GM18511 (cell line): Measurements from ENCODE around the gene PTPN6.
"Not testable (repeated sequence)": the region's sequence is repeated elsewhere in the genome, so short reads cannot be mapped to it uniquely, and the experiment has no call there.

Experiments used
- ATAC-seq: cut with Tn5 transposase; IDR thresholded peaks from one replicate; pipeline ENCODE4 v1.9.1; 2021; ENCODE audit warnings: mild to moderate bottlenecking, moderate library complexity; ENCODE audit not compliant: unreplicated experiment

PTPN6 gene

GRCh38 chr12:6950811-6951540 is at the start of gene PTPN6:
Gene PTPN6, plus strand, starts transcription at chr12:6951356. Its CDS starts 157 bp downstream, at chr12:6951513.
- ATAC-seq, result peak; percentile 32

GRCh38 chr12:6902448-6902847 is 48.7 kb upstream of the PTPN6 start:
- ATAC-seq, result no peak

- no peak for ATAC-seq
These were observed 47.4 kb upstream of the PTPN6 start for GRCh38 chr12:6903722-6904121.

GRCh38 chr12:6904280-6905276 is 46.6 kb upstream of the PTPN6 start, which contains the start of gene LRRC23:
Gene LRRC23, plus strand, starts transcription at chr12:6904822. Its CDS starts 812 bp downstream, at chr12:6905634.
- peak; percentile 93 for ATAC-seq

GRCh38 chr12:6905414-6906040 is 45.6 kb upstream of the PTPN6 start:
- ATAC-seq, result no peak

GRCh38 chr12:6908141-6908540 is 43.0 kb upstream of the PTPN6 start:
- ATAC-seq, result not testable (repeated sequence)

GRCh38 chr12:6909421-6910145 is 41.6 kb upstream of the PTPN6 start:
- no peak for ATAC-seq

- no peak for ATAC-seq
These were observed 38.8 kb upstream of the PTPN6 start for GRCh38 chr12:6912164-6912935.

- peak; percentile 82 for ATAC-seq
These were observed 36.8 kb upstream of the PTPN6 start, which contains the start of gene ENO2 for GRCh38 chr12:6914246-6914946. Gene ENO2, plus strand, starts transcription at chr12:6914580. Its CDS starts 1,253 bp downstream, at chr12:6915833.

GRCh38 chr12:6914947-6915788 is 36.0 kb upstream of the PTPN6 start:
- peak; percentile 17 for ATAC-seq

GRCh38 chr12:6915789-6916285 is 35.3 kb upstream of the PTPN6 start:
- ATAC-seq, result no peak

- ATAC-seq, result no peak
These were observed 34.5 kb upstream of the PTPN6 start for GRCh38 chr12:6916426-6917200.

GRCh38 chr12:6917491-6918231 is 33.5 kb upstream of the PTPN6 start:
- no peak for ATAC-seq

GRCh38 chr12:6919588-6919987 is 31.6 kb upstream of the PTPN6 start:
- ATAC-seq, result no peak

GRCh38 chr12:6921539-6921938 is 29.6 kb upstream of the PTPN6 start:
- ATAC-seq, result no peak
